ENCODE results near the gene SBF1.
"Not testable (repeated sequence)": the region's sequence is repeated elsewhere in the genome, so short reads cannot be mapped to it uniquely, and the experiment has no call there.

The SBF1 gene

DNA sequence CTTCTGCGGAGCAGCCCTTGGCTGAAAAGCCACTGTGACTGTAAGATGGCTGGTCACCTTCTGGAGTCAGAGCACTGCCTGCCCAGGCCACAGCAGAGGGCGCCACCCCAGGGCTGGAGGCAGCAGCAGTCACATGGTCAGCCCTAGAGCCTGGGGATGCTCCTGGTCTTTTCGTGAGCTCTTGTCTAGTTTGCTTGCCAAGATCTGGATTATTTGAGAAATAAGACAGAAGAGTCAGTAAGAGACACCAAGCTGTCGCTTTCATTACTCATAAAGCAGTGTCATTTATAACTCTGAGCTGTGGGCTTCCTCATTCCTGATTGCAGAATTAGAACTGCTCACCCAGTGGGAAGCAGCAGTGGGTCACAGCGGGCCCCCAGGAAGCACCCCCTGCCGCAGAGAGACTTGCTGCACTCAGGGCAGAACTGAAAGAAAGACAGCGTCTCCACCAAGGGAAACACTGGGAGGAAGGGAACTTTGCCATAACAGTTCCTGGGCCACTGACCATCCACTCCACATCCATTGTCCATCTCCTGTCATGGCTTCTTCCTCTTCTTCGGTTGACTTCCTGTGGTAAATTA is 75.0 kb downstream of the SBF1 start:
- peak; percentile 7 for DNase-seq (ENCODE audit: low read depth, low spot score)

DNA sequence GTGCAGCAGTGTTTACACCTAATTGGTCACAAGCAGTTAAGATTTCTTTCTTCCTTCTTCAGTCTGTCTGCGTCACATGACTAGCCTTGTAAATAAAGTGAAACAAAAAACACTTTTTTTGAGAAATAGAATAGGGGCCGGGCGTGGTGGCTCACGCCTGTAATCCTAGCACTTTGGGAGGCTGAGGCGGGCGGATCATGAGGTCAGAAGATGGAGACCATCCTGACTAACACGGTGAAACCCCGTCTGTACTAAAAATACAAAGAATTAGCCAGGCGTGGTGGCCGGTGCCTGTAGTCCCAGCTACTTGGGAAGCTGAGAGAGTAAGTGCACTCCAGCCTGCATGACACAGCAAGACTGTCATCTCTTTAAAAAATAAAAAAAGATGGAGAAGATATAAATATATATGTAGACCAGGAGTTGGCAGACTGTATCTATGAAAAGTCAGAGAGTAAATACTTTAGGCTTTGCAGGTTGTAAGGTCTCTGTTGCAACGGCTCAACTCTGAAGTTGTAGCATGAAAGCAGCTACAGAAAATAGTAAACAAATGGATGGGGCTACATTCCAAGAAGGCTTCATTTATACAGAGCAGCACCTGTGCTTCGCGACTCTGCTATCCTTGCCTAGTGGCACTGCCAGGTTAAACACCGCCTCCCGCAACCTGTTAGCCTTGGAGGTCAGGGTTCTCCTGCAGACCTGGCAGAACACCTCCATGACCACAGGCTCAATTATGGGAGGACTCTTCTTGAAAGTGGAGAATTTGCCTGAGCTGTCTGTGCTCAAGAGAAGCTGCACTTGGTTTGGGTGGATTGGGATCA is 75.8 kb downstream of the SBF1 start:
- no peak for DNase-seq (ENCODE audit: low read depth, low spot score)

DNA sequence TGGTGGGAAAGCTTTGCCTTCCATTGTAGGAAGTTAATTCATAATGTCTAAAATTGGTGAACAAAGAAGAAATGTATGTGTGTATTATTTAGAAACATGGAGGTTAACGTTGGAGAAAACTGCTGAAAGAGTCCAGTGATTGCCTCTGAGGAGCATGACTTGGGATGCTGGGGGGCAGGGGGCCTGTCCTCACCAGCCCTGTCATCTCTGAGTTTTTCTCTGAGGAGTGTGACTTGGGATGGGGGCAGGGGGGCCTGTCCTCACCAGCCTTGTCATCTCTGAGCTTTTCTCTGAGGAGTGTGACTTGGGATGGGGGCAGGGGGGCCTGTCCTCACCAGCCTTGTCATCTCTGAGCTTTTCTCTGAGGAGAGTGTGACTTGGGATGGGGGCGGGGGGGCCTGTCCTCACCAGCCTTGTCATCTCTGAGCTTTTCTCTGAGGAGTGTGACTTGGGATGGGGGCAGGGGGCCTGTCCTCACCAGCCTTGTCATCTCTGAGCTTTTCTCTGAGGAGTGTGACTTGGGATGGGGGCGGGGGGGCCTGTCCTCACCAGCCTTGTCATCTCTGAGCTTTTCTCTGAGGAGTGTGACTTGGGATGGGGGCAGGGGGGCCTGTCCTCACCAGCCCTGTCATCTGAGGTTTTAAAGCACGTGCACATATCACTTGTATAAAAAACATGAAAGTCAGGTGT is 77.3 kb downstream of the SBF1 start:
- DNase-seq (ENCODE audit: low read depth, low spot score): not testable (repeated sequence)

DNA sequence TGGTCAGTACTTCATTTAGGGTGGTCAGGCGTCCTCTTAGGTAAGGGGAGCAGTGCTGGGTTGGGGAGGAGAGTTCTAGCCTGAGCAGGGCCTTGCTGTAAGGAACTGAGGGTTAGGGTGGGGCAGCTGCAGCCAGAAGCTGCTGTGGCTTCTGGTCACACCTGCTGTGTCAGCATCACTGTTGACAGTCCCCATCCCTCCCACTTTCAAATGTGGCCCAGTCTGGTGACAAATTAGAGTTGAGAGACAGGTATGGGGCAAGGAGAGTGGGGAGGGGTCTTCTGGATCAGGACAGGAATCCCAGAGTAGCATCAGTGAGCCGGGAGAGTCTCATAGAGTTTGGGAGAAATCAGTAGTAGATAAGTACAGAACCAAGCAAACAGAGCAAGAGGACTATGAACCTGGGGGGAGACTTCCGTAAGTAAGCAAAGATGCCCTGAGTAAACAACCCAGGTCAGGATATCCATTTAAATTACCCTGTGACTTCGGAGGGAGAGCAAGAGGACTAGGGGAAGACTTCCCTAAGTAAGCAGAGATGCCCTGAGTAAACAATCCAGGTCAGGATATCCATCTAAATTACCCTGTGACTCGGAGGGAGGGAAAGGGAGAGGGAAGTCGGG is 78.0 kb downstream of the SBF1 start:
- DNase-seq (ENCODE audit: low read depth, low spot score): no peak
